HS-5 (cell line): ENCODE results near the gene CHD2.
"Not testable (repeated sequence)": the region's sequence is repeated elsewhere in the genome, so short reads cannot be mapped to it uniquely, and the experiment has no call there.

Experiments used
- DNase-seq: peaks from one replicate; pipeline ENCODE4 v3.0.0-alpha.2; 2012; ENCODE audit warnings: low read depth

The CHD2 gene

DNA sequence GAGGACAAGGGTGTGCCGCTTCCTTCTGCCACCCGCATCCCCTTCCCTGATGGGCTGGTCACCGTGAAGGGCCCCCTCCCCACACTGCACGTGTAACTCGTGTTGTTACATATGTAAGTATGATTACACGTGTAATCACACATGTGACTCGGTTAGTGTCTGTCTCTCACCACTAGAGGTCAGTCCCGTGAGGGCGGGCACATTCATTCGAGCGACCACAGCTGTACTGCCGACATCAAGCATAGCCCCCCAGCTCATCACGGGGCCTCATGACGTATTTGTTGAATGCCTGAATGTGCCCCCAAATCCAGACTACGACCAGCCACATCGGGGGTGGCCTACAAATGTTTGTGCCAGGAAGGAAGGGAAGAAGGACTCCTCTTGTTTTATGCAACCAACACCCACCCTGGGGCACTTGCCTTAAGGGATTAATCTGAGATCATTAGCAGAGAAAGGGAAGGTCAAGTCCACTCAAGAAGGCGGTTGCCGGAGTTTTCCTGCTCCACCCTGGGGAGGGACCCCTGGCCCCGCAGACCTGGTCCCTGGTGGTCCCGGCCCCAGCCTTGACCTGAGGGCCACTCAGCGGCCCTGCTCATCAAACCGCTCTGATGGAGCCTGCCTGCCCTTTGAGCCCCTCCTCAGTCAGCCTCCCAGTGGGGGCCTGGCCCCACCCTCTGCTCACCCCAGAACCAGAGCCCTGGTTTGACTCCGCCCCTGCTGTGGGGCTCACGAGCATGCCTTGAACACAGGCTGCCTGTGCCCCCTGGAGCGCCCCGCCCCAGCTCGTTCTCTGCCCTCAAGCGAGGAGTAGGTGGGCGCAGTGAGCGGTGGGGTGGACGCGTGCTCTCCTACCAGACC is 136.1 kb downstream of the CHD2 start:
- no peak for DNase-seq

DNA sequence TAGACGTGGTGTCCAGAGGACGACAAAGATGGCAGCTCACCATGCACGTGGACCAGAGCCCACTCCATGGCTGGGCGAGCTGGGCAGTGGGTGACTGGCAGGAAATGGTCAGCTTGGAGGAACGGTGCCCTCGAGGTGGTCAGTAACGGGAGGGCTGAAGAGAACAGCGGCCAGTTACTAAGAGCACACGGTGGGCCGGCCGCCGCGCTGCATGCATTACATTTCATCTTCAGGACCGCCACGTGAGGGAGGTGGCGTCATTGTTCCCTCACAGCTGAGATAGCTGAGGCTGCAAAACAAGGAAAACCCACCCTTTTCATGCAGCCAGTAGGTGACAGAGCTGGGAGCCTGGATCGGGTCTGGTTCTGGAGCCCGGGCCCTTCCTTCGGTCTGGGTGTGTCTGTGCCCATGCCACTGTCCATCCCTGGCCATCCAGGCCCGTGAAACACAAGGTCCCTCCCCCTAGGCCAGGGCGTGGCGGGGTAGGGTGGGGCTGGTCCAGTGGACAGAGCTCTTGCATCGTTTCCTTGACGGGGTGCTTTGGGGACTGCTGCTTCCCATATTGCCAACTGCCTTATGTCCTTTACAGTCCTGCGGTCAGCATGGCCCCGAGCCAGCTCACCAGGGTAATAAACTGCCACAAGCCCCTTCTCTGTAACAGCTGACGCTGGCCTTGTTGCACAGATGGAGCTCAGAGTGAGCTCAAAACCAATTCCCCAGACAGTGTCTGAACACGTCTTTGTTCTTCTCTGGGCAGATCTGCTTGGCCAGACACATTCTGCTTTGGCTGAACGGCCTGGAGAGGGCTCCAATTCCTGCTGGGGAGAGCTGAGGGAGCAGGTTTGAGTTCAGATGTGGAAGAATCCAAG is 137.1 kb downstream of the CHD2 start:
- DNase-seq: no peak

GRCh38 chr15:93037820-93038705 is 137.9 kb downstream of the CHD2 start:
- DNase-seq: no peak

DNA sequence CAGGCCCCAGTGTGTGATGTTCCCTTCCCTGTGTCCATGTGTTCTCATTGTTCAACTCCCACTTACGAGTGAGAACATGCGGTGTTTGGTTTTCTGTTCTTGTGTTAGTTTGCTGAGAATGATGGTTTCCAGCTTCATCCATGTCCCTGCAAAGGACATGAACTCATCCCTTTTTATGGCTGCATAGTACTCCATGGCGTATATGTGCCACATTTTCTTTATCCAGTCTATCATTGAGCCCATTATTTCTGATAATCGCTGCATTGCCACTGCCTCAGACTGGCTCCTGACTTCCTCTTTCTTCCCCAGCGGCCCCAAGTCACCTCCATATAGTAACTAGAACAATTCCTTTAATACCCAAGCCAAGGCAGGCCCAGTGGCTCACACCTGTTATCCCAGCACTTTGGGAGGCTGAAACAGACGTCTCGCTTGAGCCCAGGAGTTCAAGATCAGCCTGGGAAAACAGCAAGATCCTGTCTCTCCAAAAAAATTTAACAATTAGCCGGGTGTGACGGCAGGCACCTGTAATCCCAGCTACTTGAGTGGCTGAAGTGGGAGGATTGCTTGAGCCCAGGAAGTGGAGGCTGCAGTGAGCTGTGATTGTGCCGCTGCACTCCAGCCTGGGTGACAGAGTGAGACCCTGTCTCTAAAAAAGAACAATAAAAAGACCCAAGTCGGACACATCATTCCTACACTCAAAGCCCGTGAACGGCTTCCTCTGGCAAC is 139.6 kb downstream of the CHD2 start:
- DNase-seq: not testable (repeated sequence)

DNA sequence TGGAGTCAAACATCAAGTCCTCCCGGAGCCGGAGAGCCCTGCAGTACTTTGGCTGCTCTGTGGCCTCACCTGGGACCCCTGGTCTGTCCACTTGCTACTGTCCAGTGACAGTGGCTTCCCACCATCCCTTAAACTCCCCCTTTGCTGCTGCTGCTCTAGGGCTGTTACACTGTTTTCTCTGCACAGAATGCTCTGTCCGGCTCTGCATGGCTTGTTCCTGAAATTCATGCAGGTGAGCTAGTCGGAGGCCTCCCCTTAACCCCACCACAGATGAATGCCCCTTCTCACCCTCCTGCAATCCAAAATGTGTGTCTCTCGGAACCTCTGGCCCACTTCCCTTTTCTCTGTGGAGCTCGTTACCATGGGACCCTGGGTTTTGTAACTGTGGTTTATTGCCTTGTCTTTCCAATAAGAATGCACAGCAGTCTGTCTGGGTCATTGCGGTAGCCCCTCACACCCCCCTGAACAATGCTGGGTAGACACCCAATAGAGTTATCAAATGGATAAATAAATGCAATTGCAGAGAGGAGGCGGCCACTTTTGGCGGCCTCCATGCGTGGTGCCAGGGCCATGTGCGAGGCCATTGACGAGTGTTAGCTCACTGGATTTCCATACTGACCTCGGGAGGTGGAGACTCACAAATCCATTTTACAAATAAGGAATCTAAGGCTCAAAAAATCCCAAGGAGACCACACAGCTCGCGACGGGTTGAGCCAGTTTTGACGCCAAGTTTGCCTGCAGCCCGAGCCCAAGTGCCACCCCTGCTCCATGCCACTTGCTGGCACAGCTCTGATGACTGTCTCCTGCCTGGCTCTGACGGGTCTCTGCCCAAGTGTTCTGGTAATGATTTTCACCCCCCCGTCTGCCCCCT is 140.4 kb downstream of the CHD2 start:
- DNase-seq: no peak

DNA sequence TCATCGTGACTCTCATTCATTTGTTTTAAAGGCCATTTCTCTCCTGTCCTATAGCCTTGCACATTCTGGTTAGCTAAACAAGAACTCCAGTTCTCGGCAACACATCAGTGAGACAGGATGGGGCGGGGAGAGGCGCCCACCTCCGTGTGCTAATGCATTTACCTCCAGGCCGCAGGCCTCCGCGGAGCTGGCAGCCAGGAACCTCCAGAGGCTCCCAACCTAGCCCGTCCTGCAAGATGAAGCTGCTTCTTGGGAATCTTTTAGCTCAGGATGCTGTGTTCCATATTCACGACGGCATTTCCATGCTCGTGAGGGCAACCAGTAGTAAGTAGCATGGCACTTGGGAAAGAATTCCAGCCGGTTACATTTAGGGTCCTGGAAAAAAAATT is 141.0 kb downstream of the CHD2 start:
- no peak for DNase-seq

DNA sequence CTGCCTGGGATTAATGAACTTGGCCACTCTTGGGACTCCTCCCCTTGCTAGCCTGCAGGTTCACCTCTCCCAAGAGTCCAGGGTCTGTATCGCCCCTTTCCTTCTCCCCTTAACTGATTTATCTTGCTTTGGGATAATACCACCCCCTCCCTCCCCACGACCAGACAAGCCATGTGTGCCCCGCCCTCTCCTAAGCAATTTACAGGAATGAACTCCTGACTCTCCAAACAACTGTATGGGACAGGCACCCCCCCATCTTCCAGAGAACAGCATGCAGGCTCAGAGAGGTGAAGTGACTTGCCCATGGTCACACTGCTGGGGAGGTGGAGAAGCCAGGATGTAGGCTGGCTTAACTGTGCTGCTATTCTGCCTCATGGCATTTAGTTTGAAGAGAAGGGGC is 142.1 kb downstream of the CHD2 start:
- DNase-seq: no peak

DNA sequence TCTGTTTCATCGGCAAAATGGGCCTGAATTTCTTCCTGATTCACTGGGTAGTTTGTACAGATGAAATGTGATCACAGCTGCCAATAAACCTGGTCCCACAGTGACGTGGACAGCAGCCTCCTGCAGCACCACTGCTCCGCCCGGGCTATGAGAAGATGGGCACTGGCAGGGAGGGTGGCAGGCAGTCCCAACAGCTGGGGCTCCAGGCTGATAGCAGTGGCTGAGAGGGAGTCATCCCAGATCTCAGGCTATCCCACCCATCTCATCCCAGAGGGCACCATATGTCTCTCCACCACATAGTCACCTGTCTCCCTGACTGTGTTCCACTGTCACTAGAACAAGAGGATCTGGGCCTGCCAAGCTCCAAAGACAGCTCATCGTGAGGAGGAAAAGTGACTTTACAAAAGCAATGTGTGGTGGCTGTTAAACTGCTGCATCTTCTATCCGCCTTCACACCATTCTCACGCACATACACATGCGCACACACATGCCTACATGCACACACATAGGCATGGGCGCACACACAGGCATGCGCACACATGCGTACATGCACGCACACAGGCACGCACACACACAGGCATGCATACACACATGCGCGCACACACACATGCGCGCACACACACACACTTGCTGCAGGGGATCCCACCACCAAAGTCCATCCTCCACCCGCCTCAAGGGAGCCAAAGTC is 142.7 kb downstream of the CHD2 start:
- DNase-seq: no peak

- no peak for DNase-seq
Measured at GRCh38 chr15:93043621-93044300, 143.6 kb downstream of the CHD2 start.

DNA sequence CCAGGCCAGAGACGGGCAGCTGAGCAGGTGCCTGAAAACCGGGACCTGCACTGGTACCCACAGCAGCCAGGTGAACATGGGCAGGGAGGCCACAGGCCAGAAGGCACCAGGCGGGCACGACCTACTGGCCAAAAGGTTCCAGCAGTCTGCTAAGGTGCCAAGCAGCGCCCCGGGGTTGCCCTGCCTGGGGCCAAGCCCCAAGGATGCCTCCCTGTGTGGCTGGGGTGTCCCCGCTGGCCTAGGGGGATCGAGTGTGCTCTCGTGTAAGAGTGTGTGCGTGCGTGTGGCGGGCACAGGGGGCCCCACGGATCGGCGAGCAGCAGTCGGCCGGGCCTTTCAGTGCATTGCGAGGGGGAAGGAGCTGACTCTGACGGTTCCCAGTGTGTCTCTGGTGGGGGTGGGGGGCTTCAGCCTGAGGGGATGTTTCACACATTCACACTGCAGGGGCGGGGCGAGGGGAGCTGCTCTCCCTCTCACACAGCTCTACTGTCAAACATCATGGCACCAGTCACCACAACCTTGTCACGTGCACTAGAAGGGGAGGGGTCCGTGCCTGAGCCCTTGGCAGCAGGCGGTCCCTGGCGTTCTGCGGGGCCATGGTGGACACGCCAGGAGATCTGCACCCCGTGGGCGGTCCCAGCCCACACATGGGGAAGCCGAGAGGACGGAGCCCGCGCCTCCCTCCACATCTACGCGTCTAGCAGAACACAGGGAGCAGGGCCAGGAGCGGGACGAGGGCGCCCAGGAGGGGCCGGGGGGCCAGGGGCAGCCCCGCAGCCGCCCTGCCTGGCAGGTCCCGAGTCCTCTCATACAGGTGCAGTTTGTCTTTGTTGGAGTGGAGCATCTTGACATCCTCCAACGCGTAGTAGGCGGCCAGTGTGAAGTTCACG is 144.4 kb downstream of the CHD2 start:
- no peak for DNase-seq

GRCh38 chr15:93045191-93045785 is 145.2 kb downstream of the CHD2 start:
- no peak for DNase-seq

DNA sequence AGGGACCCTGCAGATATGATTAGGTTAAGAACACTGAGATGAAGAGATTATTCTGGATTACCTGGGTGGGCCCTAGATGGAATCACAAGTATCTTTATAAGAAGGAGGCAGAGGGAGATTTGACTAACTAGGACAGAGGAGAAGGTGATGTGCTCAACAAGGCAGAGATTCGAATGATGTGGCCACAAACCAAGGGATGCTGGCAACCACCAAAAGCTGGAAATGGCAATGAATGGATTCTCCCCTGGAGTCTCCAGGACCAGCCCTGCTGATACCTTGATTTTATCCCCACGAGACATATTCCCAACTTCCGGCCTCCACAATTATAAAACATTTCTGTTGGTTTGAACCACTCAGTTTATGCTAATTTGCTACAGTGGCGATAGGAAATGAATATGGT is 146.0 kb downstream of the CHD2 start:
- no peak for DNase-seq

DNA sequence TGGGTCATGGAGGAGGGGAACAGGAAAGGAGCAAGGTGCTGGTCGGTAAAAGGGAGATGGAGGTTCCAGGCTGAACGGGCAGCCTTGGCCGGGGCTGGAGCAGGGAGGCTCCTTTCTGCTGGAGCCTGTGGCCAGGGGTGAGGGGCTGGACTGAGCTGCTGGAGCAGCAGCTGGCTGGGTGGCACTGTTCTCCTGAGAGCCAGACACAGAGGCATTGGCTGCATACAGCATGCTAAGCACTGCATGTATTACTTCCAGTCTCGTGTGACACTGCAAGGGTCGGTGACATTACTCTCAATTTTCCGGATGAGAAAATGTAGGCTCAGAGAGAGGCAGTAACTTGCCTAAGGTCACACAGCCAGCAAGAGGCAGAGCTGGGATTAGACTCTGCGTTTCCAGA is 146.6 kb downstream of the CHD2 start:
- DNase-seq: no peak

DNA sequence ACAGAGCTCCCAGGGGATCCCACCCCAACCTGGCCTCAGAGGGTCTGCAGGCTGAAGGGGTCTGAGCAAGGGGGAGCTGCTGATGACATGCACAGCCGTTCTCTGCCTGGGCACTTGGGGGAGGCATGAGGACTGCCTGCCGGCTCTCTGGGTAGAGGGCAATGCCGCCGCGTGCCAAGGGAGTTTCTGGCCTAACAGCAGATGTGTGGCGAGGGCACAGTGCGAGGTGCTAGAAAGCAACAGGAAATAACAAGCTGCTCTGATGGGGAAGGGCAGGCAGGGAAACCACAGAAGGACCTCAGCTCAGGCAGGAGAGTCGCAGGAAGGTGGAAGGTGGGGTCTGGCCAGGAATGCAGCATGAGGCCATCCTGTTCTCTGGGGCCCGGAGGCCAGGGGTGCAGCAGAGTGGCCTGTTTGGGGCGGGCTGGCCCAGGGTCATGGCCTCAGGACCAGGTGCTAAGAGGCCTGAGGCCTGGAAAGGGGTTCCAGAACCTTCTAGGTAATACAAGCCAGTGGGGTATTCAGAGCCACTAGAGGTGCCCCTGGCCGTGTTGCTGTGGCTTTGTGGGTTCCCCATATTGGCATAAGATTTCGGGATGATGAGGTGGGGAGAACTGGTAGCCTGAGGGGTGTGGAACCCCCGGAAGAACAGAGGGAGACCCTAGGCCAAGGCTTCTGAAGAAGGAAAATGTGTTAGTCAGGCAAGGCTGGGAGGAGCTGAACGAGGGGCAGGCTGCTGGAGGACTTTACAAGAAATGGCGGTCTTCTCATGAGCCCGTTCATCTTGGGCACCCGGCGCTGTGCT is 147.7 kb downstream of the CHD2 start:
- DNase-seq: no peak

DNA sequence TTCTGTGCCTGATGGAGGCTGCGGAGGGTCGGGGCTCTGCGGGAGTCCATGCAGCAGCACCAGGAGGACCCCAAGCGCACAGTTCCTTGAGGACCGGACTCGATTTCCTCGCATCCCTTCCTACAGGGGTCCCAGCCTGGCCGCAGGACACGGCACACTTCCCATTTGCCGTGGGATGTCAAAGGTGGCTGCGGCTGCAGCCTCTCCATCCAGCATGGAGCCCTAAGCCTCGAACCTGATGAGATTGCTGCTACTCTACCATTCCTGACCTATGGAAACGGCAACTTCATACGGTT is 148.2 kb downstream of the CHD2 start:
- DNase-seq: no peak

DNA sequence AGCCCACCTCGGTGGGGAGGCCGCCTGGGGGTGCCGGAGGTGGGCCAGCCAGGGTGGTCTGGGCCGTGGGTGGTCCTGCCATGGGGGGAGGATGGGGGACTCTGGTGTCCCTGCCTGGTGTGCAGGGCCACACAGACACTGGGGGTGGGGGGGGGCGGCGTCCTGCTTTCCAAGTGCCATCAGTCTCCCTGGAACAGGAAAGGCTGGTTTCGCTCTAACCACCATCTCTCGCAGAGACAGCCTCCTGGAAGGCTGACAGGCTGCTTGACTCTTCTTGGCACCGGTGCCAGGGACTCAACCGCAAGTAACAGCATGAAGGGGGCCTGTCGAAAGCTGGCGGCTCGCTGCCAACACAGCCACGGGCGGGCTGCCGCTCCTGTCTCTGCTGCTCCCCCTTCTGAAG is 148.6 kb downstream of the CHD2 start:
- no peak for DNase-seq

GRCh38 chr15:93049233-93049632 is 149.1 kb downstream of the CHD2 start:
- no peak for DNase-seq
